ENCODE data around the gene PHKG1. TPM values are rescaled to one million over a fixed set of nuclear protein-coding genes. Genes with fewer than 3 reads are reported as not detected.

PHKG1 gene
- total and polyA plus RNA-seq, 2 of the 4 experiments (the other 2 are of a cell fraction) = 0.62 to 0.72 TPM

- dilution Hi-C loops (cut with HindIII; ENCODE audit: low sequenced_read_pairs, unreplicated experiment) = no loop called here
- Histone ChIP-seq H3K4ac (ENCODE audit: low read depth, low read length) (no peak overlapping the region), H3K9ac (ENCODE audit: low read depth, low read length) (no peak overlapping the region), H4K91ac (ENCODE audit: insufficient read depth, low read depth, low read length) (no peak overlapping the region), H2AFZ (replicated peaks; ENCODE audit: low read length, poor library complexity) (no peak overlapping the region), H4K20me1 (ENCODE audit: insufficient read depth, low read length) (no peaks in the 10 kb centered on the region), H4K8ac (ENCODE audit: low read depth in 2 of 2, low read length in 2 of 2) (no peak overlapping the region), H3K9me3 (ENCODE audit: control insufficient read depth, insufficient read depth, low read length) (no peaks in the 10 kb centered on the region), H3K27me3 (ENCODE audit: control insufficient read depth, insufficient read depth, low read length) (no peaks in the 10 kb centered on the region), H2AK5ac (ENCODE audit: low read depth, low read length) (no peak overlapping the region), H3K56ac (ENCODE audit: extremely low read depth, insufficient read depth, low read length) (no peak overlapping the region), H3K36me3 (ENCODE audit: control insufficient read depth, insufficient read depth, low read length) (peaks cover 23% of the 10 kb centered on the region; the same call in 1 of the 2 replicates), H2AK9ac (replicated peaks; ENCODE audit: low read depth, low read length, poor library complexity) (no peak overlapping the region), H2BK120ac (ENCODE audit: low read depth, low read length) (no peak overlapping the region), H3K27ac (ENCODE audit: insufficient read depth, low read length) (no peak overlapping the region), H3K18ac (ENCODE audit: low read depth, low read length) (no peak overlapping the region), H3K79me1 (ENCODE audit: low read depth in 1 of 2, low read length in 2 of 2) (0 out of 4 replicates have a peak, but pooled peaks cover 0 to under 1% of the 10 kb centered on the region in 2 experiments), H2BK15ac (ENCODE audit: low read depth, low read length) (no peak overlapping the region), H3K4me3 (ENCODE audit: insufficient read depth, low read depth, low read length) (no peak overlapping the region), H3K4me2 (ENCODE audit: low read depth, low read length) (no peak overlapping the region), H3K4me1 (ENCODE audit: control insufficient read depth, insufficient read depth, low read length) (peaks cover 11% of the 10 kb centered on the region), H2BK5ac (ENCODE audit: low read depth, low read length, poor library complexity, severe bottlenecking) (no peak overlapping the region), H2BK20ac (ENCODE audit: low read depth, low read length) (no peak overlapping the region), H3K23ac (ENCODE audit: low read depth, low read length) (no peak overlapping the region), H3K14ac (replicated peaks; ENCODE audit: low read depth, low read length) (no peak overlapping the region), H3K9me1 (ENCODE audit: insufficient read depth, low read length) (0 out of 2 replicates have a peak, but pooled peaks cover under 1% of the 10 kb centered on the region), H4K5ac (ENCODE audit: low read depth, low read length) (no peak overlapping the region)
- ATAC-seq (ENCODE audit: low read depth) (no peak), DNase-seq (no peak)
- ChIA-PET POLR2A (ENCODE audit: unreplicated experiment) (no interaction called here), CTCF (interaction anchor here (1.1 to 1.9 kb wide), 2 partner anchors 15 to 95 kb away, joined by 3 to 6 read pairs; partner anchors contain the start of gene PHKG1)
- 86% methylated on average over 9 of the region's 16 CpGs; no CpG with 5 or more reads in 1 of the 2 experiments for WGBS, 2 experiments (ENCODE audit: extremely low coverage in 2 of 2, insufficient read length in 1 of 2)
- in situ Hi-C loops (cut with MboI; ENCODE audit: low sequenced_read_pairs) = loop anchor here (10.0 to 25.0 kb wide), 3 partner anchors 433 to 1316 kb away; partner anchors contain the start of gene SEC61G
- TF ChIP-seq CHD1 (IDR thresholded peaks at IDR 0.05; ENCODE audit: low read depth, low read length) = no peak
- TF ChIP-seq MXI1 (IDR thresholded peaks at IDR 0.05; ENCODE audit: borderline replicate concordance, low read depth, low read length) = no peak
- TF ChIP-seq BHLHE40 (IDR thresholded peaks at IDR 0.05; ENCODE audit: low read depth, low read length) = no peak
- TF ChIP-seq SMC3 (IDR thresholded peaks at IDR 0.05; ENCODE audit: low read depth, low read length) = no peak
- TF ChIP-seq MAFK (IDR thresholded peaks at IDR 0.05; ENCODE audit: low read depth, low read length) = no peak
- TF ChIP-seq NFE2L2 (IDR thresholded peaks at IDR 0.05; ENCODE audit: low read depth, low read length) = no peak
- no peak for TF ChIP-seq CEBPB (IDR thresholded peaks at IDR 0.05; ENCODE audit: low read depth, low read length)
- no peak for TF ChIP-seq USF2 (IDR thresholded peaks at IDR 0.05; ENCODE audit: low read depth, low read length)
- no peak for TF ChIP-seq FOS (IDR thresholded peaks at IDR 0.05; ENCODE audit: low read depth, low read length)
- no peak for TF ChIP-seq POLR2A (IDR thresholded peaks at IDR 0.05; ENCODE audit: low read depth, low read length)
- no peak for TF ChIP-seq ELK1 (IDR thresholded peaks at IDR 0.05; ENCODE audit: borderline replicate concordance, low read depth, low read length)
- no peak for TF ChIP-seq RCOR1 (IDR thresholded peaks at IDR 0.05; ENCODE audit: insufficient replicate concordance, low read length)
- no peak for TF ChIP-seq MAZ (IDR thresholded peaks at IDR 0.05; ENCODE audit: borderline replicate concordance, low read depth, low read length)
- no peak for TF ChIP-seq RFX5 (IDR thresholded peaks at IDR 0.05; ENCODE audit: low read depth, low read length)
- no peak for TF ChIP-seq CTCF (conservative IDR thresholded peaks at IDR 0.05; ENCODE audit: low read depth, low read length)
- TF ChIP-seq RAD21 (IDR thresholded peaks at IDR 0.05; ENCODE audit: low read length) = no peak
- no TSS peak for BruUV-seq (replicated peaks)
- intact Hi-C loops (cut with micrococcal nuclease) = no loop called here
Measured at GRCh38 chr7:56078196-56078595, 14.6 kb downstream of the PHKG1 start.
